ENCODE measurements around the gene MORN1.
"Not testable (repeated sequence)": the region's sequence is repeated elsewhere in the genome, so short reads cannot be mapped to it uniquely, and the experiment has no call there.

GRCh38 chr1:2331580-2331979 is 59.8 kb downstream of the MORN1 start:
- TF ChIP-seq, protein P1, sequence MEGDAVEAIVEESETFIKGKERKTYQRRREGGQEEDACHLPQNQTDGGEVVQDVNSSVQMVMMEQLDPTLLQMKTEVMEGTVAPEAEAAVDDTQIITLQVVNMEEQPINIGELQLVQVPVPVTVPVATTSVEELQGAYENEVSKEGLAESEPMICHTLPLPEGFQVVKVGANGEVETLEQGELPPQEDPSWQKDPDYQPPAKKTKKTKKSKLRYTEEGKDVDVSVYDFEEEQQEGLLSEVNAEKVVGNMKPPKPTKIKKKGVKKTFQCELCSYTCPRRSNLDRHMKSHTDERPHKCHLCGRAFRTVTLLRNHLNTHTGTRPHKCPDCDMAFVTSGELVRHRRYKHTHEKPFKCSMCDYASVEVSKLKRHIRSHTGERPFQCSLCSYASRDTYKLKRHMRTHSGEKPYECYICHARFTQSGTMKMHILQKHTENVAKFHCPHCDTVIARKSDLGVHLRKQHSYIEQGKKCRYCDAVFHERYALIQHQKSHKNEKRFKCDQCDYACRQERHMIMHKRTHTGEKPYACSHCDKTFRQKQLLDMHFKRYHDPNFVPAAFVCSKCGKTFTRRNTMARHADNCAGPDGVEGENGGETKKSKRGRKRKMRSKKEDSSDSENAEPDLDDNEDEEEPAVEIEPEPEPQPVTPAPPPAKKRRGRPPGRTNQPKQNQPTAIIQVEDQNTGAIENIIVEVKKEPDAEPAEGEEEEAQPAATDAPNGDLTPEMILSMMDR (IDR thresholded peaks at IDR 0.05) = not testable (repeated sequence)
- not testable (repeated sequence) for TF ChIP-seq POLR2A (IDR thresholded peaks at IDR 0.05)

Data from right lobe of liver (tissue), 4 donors.